ENCODE data around the gene LSM14A. TPM values are rescaled to one million over a fixed set of nuclear protein-coding genes. Genes with fewer than 3 reads are reported as not detected.
"Not testable (repeated sequence)": the region's sequence is repeated elsewhere in the genome, so short reads cannot be mapped to it uniquely, and the experiment has no call there.

Gene LSM14A
- total RNA-seq, 1 experiment from 2014 or later = 201 TPM

DNA sequence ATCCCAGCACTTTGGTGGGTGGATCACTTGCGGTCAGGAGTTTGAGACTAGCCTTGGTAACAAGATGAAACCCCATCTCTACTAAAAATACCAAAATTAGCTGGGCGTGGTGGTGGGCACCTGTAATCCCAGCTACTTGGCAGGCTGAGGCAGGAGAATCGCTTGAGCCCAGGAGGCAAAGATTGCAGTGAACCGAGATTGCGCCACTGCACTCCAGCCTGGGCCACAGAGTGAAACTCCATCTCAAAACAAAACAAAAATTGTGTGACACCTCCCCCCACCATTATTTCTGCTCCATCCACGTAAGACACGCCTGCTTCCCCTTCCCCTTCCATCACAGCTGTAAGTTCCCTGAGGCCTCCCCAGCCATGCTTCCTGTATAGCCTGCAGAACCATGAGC is 13.3 kb upstream of the LSM14A start:
- not testable (repeated sequence) for DNase-seq (ENCODE audit: low spot score)

GRCh38 chr19:34159541-34159940 is 12.8 kb upstream of the LSM14A start:
- not testable (repeated sequence) for DNase-seq (ENCODE audit: low spot score)

GRCh38 chr19:34161902-34162301 is 10.4 kb upstream of the LSM14A start:
- not testable (repeated sequence) for DNase-seq (ENCODE audit: low spot score)

- DNase-seq (ENCODE audit: low spot score) = no peak
These were observed 7.0 kb upstream of the LSM14A start for GRCh38 chr19:34165295-34165738.

DNA sequence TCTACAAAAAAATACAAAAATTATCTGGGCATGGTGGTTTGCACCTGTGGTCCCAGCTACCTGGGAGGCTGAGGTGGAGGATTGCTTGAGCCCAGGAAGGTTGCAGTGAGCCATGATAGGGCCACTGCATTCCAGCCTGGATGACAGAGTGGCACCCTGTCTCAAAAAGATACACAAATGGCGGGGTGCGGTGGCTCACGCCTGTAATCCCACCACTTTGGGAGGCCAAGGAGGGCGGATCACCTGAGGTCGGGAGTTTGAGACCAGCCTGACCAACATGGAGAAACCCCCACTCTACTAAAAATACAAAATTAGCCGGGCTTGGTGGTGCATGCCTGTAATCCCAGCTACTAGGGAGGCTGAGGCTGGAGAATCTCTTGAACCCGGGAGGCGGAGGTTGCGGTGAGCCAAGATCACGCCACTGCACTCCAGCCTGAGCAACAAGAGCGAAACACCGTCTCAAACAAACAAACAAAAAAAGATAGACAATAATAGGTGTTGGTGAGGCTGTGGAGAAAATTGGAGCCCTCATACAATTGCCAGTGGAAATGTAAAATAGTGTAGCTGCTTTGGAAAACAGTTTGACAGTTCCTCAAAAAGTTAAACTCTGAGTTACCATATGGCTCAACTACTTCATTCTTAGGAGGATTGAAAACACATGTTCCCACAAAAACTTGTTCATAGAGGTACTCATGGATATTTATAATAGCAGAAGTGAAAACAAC is 2.7 kb upstream of the LSM14A start:
- not testable (repeated sequence) for DNase-seq (ENCODE audit: low spot score)

DNA sequence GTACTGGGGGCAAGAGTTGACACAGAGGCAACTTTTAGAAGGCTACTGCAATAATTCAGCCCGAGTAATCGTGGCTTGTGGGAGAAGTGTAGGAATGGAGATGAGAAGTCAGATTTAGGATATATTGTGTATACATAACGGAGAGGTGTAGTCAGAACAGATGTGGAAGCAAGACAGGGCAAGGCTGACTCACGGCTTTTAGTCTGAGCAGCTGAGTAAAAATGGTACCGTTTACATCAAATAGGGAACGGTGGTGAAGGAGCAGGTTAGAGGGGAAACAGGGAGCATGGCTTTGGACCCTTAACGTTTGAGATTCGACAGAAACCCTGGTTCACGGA is 796 bp upstream of the LSM14A start:
- DNase-seq (ENCODE audit: low spot score) = no peak

DNA sequence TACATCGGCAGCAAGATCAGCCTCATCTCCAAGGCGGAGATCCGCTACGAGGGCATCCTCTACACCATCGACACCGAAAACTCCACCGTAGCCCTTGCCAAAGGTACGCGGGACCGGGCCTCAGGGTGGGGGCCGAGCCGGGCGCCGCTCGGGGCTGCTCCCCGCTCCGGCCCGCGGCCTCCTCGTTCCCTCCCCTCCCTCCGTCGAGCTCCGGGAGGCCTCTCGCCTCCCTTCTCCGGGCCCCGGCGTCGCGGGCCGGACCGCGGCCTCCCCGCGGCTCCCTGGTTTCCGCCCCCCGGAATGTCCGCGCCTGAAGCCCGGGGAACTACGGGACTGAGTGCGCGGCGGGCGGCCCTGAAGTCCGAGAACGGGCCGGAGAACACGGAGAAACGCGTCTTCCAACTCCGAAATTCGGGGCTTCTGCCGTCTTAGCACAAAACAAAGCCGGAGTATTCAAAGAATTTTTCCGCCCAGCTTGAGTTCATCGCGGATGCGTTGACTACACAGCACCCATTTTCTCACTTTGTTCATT is 423 bp downstream of the LSM14A start:
- no peak for DNase-seq (ENCODE audit: low spot score)

DNA sequence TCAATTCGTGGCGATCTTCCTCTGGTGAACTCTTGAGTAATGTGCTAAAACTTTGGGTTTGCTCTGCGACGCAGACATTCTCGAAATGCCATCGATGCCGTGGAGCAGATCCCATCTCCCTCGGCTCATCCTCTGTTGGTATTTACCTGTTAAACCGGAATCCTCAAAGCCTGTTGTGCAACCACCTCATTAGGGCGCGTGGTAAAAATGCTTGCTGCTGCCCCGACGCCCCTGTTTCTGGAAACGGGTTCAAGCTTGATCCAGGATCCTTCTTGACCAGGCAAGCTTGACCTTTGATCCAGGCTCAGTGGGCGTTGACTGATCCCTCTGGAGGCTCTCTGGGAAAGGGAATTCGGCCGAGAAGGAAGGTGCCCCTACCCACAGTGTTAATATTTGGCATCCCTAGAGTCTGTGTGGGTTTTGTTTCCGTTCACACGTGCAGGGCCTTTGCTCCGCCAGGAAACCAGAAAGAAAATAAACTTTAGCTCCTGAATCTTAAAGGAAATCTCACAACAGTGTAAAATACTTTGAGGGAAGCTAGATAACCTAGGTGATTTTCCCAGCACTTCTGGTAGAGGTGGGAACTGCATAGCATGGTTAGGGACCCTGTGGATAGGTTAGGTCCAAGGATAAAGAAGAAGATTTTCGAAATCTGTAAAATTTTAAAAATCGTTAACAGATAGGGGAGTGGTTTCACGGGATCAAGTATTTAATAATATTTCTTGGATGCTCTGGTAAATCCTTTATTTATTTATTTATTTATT is 1.1 kb downstream of the LSM14A start:
- peak; percentile 86 for DNase-seq (ENCODE audit: low spot score)

DNA sequence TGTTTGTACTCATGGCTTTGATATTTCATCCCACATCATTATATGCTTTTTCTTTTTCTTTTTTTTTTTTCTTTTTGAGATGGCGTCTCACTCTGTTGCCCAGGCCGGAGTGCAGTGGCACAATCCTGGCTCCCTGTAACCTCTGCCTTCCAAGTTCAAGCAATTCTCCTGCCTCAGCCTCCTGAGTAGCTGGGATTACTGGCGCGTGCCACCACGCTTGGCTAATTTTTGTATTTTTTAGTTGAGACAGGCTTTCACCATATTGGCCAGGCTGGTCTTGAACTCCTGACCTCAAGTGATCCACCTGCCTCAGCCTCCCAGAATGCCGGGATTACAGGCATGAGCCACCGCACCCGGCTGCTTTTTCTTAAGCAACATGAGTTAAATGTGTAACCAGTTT is 2.9 kb downstream of the LSM14A start:
- not testable (repeated sequence) for DNase-seq (ENCODE audit: low spot score)

DNA sequence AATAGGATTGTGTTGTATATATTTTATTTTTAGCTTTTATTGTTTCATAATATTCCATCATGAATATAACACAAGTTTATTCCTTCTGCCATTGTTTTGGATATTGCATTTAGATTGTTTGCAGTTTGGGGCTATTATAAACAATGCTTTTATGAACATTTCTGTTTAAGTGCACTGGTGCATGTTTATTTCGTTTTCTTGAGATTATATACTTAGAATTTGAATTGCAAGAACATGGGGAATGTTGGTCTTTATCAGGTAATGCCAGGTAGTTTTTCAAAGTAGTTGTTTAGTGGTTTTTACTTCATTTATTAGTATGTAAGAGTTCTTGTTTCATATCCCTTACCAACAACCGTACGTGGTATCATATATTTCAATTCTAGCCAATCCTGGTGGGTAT is 4.3 kb downstream of the LSM14A start:
- no peak for DNase-seq (ENCODE audit: low spot score)

- no peak for DNase-seq (ENCODE audit: low spot score)
These were observed 5.9 kb downstream of the LSM14A start for GRCh38 chr19:34178274-34178610.

DNA sequence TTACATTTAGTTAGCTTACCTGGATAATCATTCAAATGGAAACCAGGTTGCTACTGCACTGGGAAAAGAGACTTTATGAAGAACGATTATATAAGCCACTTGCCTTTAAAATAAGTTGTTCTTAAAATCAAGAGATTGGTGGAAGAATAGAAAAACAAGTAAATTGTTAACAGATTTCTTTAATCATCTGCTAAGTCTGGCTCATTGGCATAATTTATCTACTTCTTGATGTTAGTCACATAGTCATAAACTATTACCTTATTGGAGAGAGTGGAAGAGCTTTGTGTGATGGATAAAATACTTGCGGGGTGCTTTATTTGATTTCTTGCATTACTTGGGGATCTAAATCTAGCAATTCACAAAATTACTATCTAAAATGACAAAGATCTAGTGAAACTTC is 6.8 kb downstream of the LSM14A start:
- DNase-seq (ENCODE audit: low spot score) = no peak

GRCh38 chr19:34180273-34180672 is 8.0 kb downstream of the LSM14A start:
- DNase-seq (ENCODE audit: low spot score) = no peak

GRCh38 chr19:34180709-34181108 is 8.4 kb downstream of the LSM14A start:
- no peak for DNase-seq (ENCODE audit: low spot score)

DNA sequence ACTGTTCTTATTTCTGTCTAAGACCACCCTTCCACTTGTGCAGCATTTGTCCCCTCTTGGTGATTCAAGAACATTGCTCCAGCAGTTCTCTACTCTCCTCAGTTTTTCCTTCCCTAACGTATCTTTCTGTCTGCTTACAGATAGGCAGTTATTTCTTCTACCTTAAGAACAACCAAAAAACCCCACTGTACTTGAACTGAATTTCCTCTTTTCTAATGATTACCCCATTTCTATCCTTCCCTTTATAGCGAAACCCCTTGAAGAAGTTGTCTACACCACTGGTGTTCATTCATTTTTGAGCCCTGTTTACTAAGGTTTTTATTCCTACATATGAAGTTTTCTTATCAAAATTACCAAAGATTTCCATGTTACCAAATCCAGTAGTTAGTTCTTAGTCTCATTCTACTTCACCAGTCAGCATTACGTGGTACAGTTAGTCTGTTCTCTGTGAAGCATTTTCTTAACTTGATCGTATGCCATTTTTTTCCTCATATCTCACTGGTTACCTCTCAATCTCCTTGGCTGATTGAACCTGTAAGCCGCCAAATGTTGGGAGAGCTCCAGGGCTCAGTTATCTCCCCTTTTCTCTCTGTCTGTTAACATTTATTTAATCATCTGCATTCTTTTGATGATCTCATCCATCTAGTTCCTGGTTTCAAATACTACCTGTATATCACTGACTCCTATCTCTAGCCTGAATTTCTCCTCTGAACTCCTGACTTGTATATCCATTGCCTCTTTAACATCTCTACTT is 9.0 kb downstream of the LSM14A start:
- DNase-seq (ENCODE audit: low spot score) = no peak

GRCh38 chr19:34182125-34182524 is 9.8 kb downstream of the LSM14A start:
- DNase-seq (ENCODE audit: low spot score) = no peak

GRCh38 chr19:34184880-34185491 is 12.7 kb downstream of the LSM14A start:
- DNase-seq (ENCODE audit: low spot score) = no peak

- no peak for DNase-seq (ENCODE audit: low spot score)
These were observed 13.9 kb downstream of the LSM14A start for GRCh38 chr19:34186205-34186604.

GRCh38 chr19:34187011-34187410 is 14.7 kb downstream of the LSM14A start:
- no peak for DNase-seq (ENCODE audit: low spot score)

GRCh38 chr19:34188408-34188807 is 16.1 kb downstream of the LSM14A start:
- DNase-seq (ENCODE audit: low spot score) = no peak

DNA sequence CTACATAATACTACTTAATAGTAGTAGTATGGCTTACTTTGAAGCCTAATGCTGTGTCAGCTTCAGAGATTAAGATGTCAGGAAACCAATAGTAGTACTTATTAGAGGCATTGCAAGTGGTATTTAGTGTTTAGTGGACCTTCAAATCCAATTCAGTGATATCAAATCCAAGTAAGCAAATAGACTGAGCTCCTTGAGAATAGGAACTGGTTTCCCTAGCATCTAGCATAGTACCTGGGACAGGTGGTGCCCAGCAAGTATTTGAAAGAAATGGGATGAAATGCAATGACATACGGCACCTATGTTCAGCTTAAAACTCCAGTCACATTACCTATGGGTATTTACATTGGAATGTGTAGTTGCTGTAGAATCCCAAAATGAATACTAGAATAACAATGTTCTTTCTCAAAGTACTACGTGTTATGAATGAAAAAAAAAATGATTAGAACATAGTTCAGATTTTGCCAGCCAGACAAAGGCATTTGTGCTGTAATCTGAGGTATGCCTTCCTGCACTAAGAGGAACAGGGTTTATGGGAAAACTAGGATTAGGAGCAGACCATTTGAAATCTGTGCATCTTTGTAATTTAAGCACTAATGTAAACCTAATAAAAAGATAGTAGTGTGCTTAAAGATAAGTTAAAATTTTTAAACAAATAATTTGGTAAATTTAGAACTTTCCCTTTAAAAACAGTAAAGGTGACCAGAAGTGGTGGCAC is 17.1 kb downstream of the LSM14A start:
- no peak for DNase-seq (ENCODE audit: low spot score)

All from HT-29 (cell line).